Caco-2 (cell line): ENCODE measurements around the gene RPN2. TPM values are rescaled to one million over a fixed set of nuclear protein-coding genes. Genes with fewer than 3 reads are reported as not detected.

Experiments used
- BruUV-seq: library from RNA; stranded (reverse); fragments of 400-500 nt; replicated peaks from 2 replicates; lab custom pipeline; 2021; lab: Mats Ljungman, UMichigan
- CTCF ChIA-PET: fragments of 300-600 bp; sonication (Branson Sonifier 250); formaldehyde crosslinking; loops from one replicate; lab custom pipeline; 2022; ENCODE audit warnings: antibody characterized with exemption; lab: Charles Lee
- POLR2A ChIA-PET: fragments of 300-600 bp; sonication (Branson Sonifier 250); formaldehyde crosslinking; loops from one replicate; lab custom pipeline; 2022; ENCODE audit warnings: antibody characterized with exemption; lab: Charles Lee
- DNase-seq, 2 experiments: peaks; one replicate each; pipeline versions ENCODE4 v3.0.0 to v3.0.0-alpha.2; 2020 to 2022
- H3K27me3 ChIP-seq: replicated peaks from 2 replicates; pipeline ENCODE4 v1.6.0; 2011; ENCODE audit warnings: low read length; ENCODE audit not compliant: control insufficient read depth, insufficient read depth
- H3K36me3 ChIP-seq: 2 replicates; pipeline ENCODE4 v1.5.1; 2011; ENCODE audit warnings: low read length; ENCODE audit not compliant: control insufficient read depth, insufficient read depth
- H3K4me1 ChIP-seq: fragments of 250-450 bp; sonication (Bioruptor Pico); 2 replicates; pipeline ENCODE4 v1.5.1; 2020; ENCODE audit warnings: mild to moderate bottlenecking
- H3K4me3 ChIP-seq: 2 replicates; pipeline ENCODE4 v1.5.1; 2011; ENCODE audit warnings: low read depth, mild to moderate bottlenecking, control low read depth, low read length
- H3K9me3 ChIP-seq: fragments of 250-450 bp; sonication (Bioruptor Pico); 2 replicates; pipeline ENCODE4 v1.5.1; 2020; ENCODE audit warnings: mild to moderate bottlenecking, moderate library complexity
- H3K27ac Mint-ChIP-seq: one replicate; pipeline ENCODE4 v1.8.0; 2022; ENCODE audit warnings: mixed read lengths; ENCODE audit not compliant: unreplicated experiment
- H3K27me3 Mint-ChIP-seq: one replicate; pipeline ENCODE4 v1.8.0; 2022; ENCODE audit warnings: mixed read lengths; ENCODE audit not compliant: insufficient read depth, unreplicated experiment
- H3K36me3 Mint-ChIP-seq: one replicate; pipeline ENCODE4 v1.8.0; 2022; ENCODE audit warnings: mild to moderate bottlenecking, mixed read lengths; ENCODE audit not compliant: insufficient read depth, unreplicated experiment
- H3K4me1 Mint-ChIP-seq: one replicate; pipeline ENCODE4 v1.8.0; 2022; ENCODE audit warnings: low read depth, mixed read lengths; ENCODE audit not compliant: unreplicated experiment
- H3K4me3 Mint-ChIP-seq: one replicate; pipeline ENCODE4 v1.8.0; 2022; ENCODE audit warnings: mild to moderate bottlenecking, moderate library complexity, mixed read lengths; ENCODE audit not compliant: unreplicated experiment
- H3K9me3 Mint-ChIP-seq: one replicate; pipeline ENCODE4 v1.8.0; 2022; ENCODE audit warnings: mixed read lengths; ENCODE audit not compliant: unreplicated experiment
- intact Hi-C: fragments of 100-400 bp; cut with micrococcal nuclease; formaldehyde crosslinking; loops from one replicate; pipeline ENCODE4 v1.10.0; 2022; ENCODE audit not compliant: unreplicated experiment
- total RNA-seq: library from RNA; stranded (reverse); gene quantifications from 2 replicates; pipeline ENCODE4 v1.2.3, GENCODE V29; 2022
- TF ChIP-seq, protein P1 (sequence below), 2 experiments: fragments of 200-600 bp in 1 of 2; IDR thresholded peaks; 1 replicate in 1 of 2; 2 replicates in 1 of 2; pipeline versions ENCODE4 v1.5.1 to v1.8.0; 2011 to 2022; ENCODE audit warnings: antibody characterized with exemption in 1 of 2, control low read depth in 1 of 2, inconsistent platforms in 1 of 2, low read depth in 1 of 2, low read length in 1 of 2, mild to moderate bottlenecking in 1 of 2, moderate library complexity in 1 of 2; ENCODE audit not compliant: insufficient read depth in 1 of 2, severe bottlenecking in 1 of 2, unreplicated experiment in 1 of 2

Gene RPN2
- total RNA-seq, 1 experiment from 2014 or later = 838 TPM

DNA sequence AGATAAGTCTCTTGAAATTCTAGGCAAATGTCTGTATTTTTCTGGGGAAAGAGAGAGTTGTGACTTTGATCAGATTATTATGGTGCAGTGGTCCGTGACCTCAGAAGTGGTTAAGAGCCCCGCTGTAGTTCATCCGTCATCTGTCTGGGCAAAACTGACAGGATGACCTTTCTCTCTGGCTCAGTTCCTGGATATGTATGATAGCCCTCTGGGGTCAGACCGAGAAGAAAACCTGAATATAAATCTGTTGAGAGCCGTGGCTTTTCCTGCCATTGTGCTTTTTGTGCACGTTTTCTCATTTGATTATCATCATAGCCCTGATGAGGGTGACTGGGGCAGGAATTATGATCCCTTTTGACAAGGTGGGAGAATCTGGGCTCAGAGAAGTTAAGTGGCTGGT lies 55.9 kb downstream of the RPN2 start:
- Mint-ChIP-seq H3K9me3 (no peaks in the 10 kb centered on the region), H3K4me3 (no peak overlapping the region), H3K27me3 (no peaks in the 10 kb centered on the region), H3K36me3 (peaks cover 97% of the 10 kb centered on the region), H3K4me1 (no peaks in the 10 kb centered on the region), H3K27ac (no peak overlapping the region)
- no peaks in the 10 kb centered on the region for H3K9me3 ChIP-seq
- intact Hi-C loops = no loop called here
- BruUV-seq = no TSS peak
- H3K27me3 ChIP-seq = no peaks in the 10 kb centered on the region
- ChIA-PET POLR2A (no interaction called here), CTCF (no interaction called here)
- DNase-seq = no peak
- H3K4me3 ChIP-seq = no peak overlapping the region
- no peaks in the 10 kb centered on the region for H3K4me1 ChIP-seq
- TF ChIP-seq, protein P1, sequence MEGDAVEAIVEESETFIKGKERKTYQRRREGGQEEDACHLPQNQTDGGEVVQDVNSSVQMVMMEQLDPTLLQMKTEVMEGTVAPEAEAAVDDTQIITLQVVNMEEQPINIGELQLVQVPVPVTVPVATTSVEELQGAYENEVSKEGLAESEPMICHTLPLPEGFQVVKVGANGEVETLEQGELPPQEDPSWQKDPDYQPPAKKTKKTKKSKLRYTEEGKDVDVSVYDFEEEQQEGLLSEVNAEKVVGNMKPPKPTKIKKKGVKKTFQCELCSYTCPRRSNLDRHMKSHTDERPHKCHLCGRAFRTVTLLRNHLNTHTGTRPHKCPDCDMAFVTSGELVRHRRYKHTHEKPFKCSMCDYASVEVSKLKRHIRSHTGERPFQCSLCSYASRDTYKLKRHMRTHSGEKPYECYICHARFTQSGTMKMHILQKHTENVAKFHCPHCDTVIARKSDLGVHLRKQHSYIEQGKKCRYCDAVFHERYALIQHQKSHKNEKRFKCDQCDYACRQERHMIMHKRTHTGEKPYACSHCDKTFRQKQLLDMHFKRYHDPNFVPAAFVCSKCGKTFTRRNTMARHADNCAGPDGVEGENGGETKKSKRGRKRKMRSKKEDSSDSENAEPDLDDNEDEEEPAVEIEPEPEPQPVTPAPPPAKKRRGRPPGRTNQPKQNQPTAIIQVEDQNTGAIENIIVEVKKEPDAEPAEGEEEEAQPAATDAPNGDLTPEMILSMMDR (IDR thresholded peaks at IDR 0.05; ENCODE audit: insufficient read depth in 1 of 2, low read depth in 1 of 2, low read length in 1 of 2, severe bottlenecking in 1 of 2, unreplicated experiment in 1 of 2) = no peak
- peaks cover 19% of the 10 kb centered on the region for H3K36me3 ChIP-seq

DNA sequence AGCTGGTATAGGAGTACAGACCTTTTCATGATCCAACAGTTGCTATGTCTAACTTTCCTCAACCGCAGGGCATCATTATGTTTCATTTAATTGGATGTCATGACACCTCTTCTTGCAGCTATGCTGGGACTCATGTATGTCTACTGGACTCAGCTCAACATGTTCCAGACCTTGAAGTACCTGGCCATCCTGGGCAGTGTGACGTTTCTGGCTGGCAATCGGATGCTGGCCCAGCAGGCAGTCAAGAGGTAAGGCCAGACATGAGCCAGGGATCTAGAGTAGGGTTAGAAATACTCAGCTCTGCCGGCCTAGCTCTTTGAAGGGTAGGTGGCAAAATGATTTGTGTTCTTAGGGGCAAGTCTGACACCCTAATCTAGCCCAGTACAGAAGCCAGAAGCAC lies 57.3 kb downstream of the RPN2 start:
- H3K27ac Mint-ChIP-seq = no peak overlapping the region
- no peak overlapping the region for H3K4me3 Mint-ChIP-seq
- no peak overlapping the region for H3K4me3 ChIP-seq
- no peaks in the 10 kb centered on the region for H3K9me3 Mint-ChIP-seq
- POLR2A ChIA-PET = no interaction called here
- intact Hi-C loops = no loop called here
- no peaks in the 10 kb centered on the region for H3K27me3 ChIP-seq
- TF ChIP-seq, protein P1 (IDR thresholded peaks at IDR 0.05; ENCODE audit: insufficient read depth in 1 of 2, low read depth in 1 of 2, low read length in 1 of 2, severe bottlenecking in 1 of 2, unreplicated experiment in 1 of 2) = no peak
- no peaks in the 10 kb centered on the region for H3K4me1 ChIP-seq
- H3K9me3 ChIP-seq = no peaks in the 10 kb centered on the region
- no TSS peak for BruUV-seq
- CTCF ChIA-PET = no interaction called here
- H3K36me3 Mint-ChIP-seq = peaks cover 97% of the 10 kb centered on the region
- peak in 1 of 2 experiments; percentile 36 for DNase-seq
- peaks cover 25% of the 10 kb centered on the region for H3K36me3 ChIP-seq
- no peaks in the 10 kb centered on the region for H3K4me1 Mint-ChIP-seq
- H3K27me3 Mint-ChIP-seq = no peaks in the 10 kb centered on the region

DNA sequence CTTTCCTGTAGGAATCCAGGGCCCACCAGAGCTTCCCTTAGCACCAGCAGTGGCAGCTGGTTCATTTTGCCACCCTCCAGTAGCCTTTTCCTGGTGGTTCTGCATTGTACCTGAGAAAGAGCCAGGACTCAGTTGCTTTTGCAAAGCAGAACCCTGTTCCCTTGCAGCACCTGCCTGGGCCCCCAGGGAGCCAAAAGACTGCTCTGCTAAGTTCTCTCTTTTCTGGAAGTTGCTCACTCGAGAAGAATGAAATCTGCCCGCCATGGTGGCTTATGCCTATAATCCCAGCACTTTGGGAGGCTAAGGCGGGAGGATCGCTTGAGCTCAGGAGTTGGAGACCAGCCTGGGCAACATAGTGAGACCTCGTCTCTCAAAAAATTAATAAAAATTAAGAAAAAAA lies 58.5 kb downstream of the RPN2 start:
- Histone ChIP-seq H3K9me3 (no peaks in the 10 kb centered on the region), H3K27me3 (no peaks in the 10 kb centered on the region), H3K4me3 (no peak overlapping the region), H3K4me1 (no peaks in the 10 kb centered on the region), H3K36me3 (peaks cover 26% of the 10 kb centered on the region)
- BruUV-seq = no TSS peak
- no peaks in the 10 kb centered on the region for H3K4me1 Mint-ChIP-seq
- H3K4me3 Mint-ChIP-seq = no peak overlapping the region
- TF ChIP-seq, protein P1 (IDR thresholded peaks at IDR 0.05; ENCODE audit: insufficient read depth in 1 of 2, low read depth in 1 of 2, low read length in 1 of 2, severe bottlenecking in 1 of 2, unreplicated experiment in 1 of 2) = no peak
- peak in 1 of 2 experiments; percentile 27 for DNase-seq
- intact Hi-C loops = no loop called here
- H3K36me3 Mint-ChIP-seq = peaks cover 97% of the 10 kb centered on the region
- POLR2A ChIA-PET = no interaction called here
- CTCF ChIA-PET = no interaction called here
- H3K27ac Mint-ChIP-seq = no peak overlapping the region
- H3K27me3 Mint-ChIP-seq = no peaks in the 10 kb centered on the region
- no peaks in the 10 kb centered on the region for H3K9me3 Mint-ChIP-seq
